Natural killer cell (primary cell): ENCODE data around the gene CCR6. TPM values are rescaled to one million over a fixed set of nuclear protein-coding genes. Genes with fewer than 3 reads are reported as not detected.

Experiments
- ATAC-seq, 3 donors: fragments of 150-1000 bp in 2 of 3; fragments of 200-7000 bp in 1 of 3; cut with Tn5 transposase; 1 replicate in 1 of 3; 2 replicates in 2 of 3; pipeline ENCODE4 v1.10.0; 2021; ENCODE audit warnings: mild to moderate bottlenecking in 2 of 3, moderate library complexity in 2 of 3
- DNase-seq, 2 donors: peaks; one replicate each; pipeline versions ENCODE4 v3.0.0 to v3.0.0-alpha.2; 2013 to 2021; ENCODE audit warnings: mixed read lengths in 1 of 2
- H3K27ac ChIP-seq: one replicate; pipeline ENCODE4 v1.5.1; 2013; ENCODE audit warnings: mild to moderate bottlenecking, low read length
- H3K27me3 ChIP-seq: one replicate; pipeline ENCODE4 v1.6.1; 2013; ENCODE audit warnings: low read length; ENCODE audit not compliant: control insufficient read depth, insufficient read depth
- H3K36me3 ChIP-seq: one replicate; pipeline ENCODE4 v1.6.1; 2013; ENCODE audit warnings: low read length; ENCODE audit not compliant: control insufficient read depth, insufficient read depth
- H3K4me1 ChIP-seq: one replicate; pipeline ENCODE4 v1.6.1; 2013; ENCODE audit warnings: low read length; ENCODE audit not compliant: control insufficient read depth, insufficient read depth
- H3K4me3 ChIP-seq: one replicate; pipeline ENCODE4 v1.5.1; 2013; ENCODE audit warnings: low read length
- H3K9me3 ChIP-seq: one replicate; pipeline ENCODE4 v1.6.1; 2013; ENCODE audit warnings: low read length; ENCODE audit not compliant: control insufficient read depth, insufficient read depth
- H3K27ac Mint-ChIP-seq, 2 donors: one replicate each; pipeline ENCODE4 v1.8.0; 2022; ENCODE audit warnings: mild to moderate bottlenecking in 2 of 2, mixed read lengths in 2 of 2, moderate library complexity in 1 of 2
- H3K27me3 Mint-ChIP-seq, 2 donors: one replicate each; pipeline ENCODE4 v1.8.0; 2022; ENCODE audit warnings: low read depth in 2 of 2, mixed read lengths in 2 of 2
- H3K36me3 Mint-ChIP-seq: one replicate; pipeline ENCODE4 v1.8.0; 2022; ENCODE audit warnings: mixed read lengths
- H3K4me1 Mint-ChIP-seq, 2 donors: one replicate each; pipeline ENCODE4 v1.8.0; 2022; ENCODE audit warnings: mixed read lengths in 2 of 2
- H3K4me3 Mint-ChIP-seq: one replicate; pipeline ENCODE4 v1.8.0; 2022; ENCODE audit warnings: mild to moderate bottlenecking, moderate library complexity, mixed read lengths
- H3K9me3 Mint-ChIP-seq, 2 donors: one replicate each; pipeline ENCODE4 v1.8.0; 2022; ENCODE audit warnings: mixed read lengths in 2 of 2
- WGBS: methylation state at CpG from one replicate; pipeline ENCODE4 v1.1.7; 2013; ENCODE audit warnings: missing lambda C conversion rate; ENCODE audit not compliant: insufficient coverage; 5-methylcytosine and 5-hydroxymethylcytosine counted together
- intact Hi-C: fragments of 100-400 bp; cut with micrococcal nuclease; formaldehyde crosslinking; loops from one replicate; pipeline ENCODE4 v1.14.2; 2022
- total RNA-seq, 4 donors: library from RNA; stranded (reverse); fragments of 120-200 nt in 1 of 4; gene quantifications; one replicate each; pipeline versions ENCODE4 v1.2.3 to v1.2.4, GENCODE V29; 2013 to 2022
- TF ChIP-seq, protein P1 (sequence below): fragments of 200-600 bp; IDR thresholded peaks from one replicate; pipeline ENCODE4 v1.8.0; 2022; ENCODE audit warnings: antibody characterized with exemption

The CCR6 gene
- total RNA-seq, 3 donors from 2014 or later (not counting 1 experiment from before 2014, with no cell fraction given) = 0.23 TPM; not detected in 2

DNA sequence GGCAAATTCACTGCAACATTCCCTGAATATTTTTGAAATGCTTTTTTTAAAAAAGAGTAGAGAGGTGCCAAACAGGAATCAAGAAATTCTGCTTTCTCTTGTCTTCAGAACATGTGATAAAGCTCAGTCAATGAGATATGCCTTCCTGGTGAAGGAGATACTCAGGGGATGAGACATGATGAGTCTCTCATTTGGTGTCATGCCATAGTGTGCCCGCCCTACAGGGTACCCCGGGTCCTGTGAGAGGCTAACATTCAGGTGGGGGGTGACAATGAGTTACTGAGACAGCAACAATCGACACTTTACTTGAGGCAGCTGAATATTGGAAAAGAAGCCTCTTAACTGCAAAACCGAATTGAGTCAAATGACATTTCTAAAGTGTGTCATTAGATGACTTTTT lies 6.7 kb downstream of the CCR6 start:
- H3K4me3 ChIP-seq = no peak overlapping the region
- peaks cover 20 to 22% of the 10 kb centered on the region in 2 donors for H3K4me1 Mint-ChIP-seq
- TF ChIP-seq, protein P1, sequence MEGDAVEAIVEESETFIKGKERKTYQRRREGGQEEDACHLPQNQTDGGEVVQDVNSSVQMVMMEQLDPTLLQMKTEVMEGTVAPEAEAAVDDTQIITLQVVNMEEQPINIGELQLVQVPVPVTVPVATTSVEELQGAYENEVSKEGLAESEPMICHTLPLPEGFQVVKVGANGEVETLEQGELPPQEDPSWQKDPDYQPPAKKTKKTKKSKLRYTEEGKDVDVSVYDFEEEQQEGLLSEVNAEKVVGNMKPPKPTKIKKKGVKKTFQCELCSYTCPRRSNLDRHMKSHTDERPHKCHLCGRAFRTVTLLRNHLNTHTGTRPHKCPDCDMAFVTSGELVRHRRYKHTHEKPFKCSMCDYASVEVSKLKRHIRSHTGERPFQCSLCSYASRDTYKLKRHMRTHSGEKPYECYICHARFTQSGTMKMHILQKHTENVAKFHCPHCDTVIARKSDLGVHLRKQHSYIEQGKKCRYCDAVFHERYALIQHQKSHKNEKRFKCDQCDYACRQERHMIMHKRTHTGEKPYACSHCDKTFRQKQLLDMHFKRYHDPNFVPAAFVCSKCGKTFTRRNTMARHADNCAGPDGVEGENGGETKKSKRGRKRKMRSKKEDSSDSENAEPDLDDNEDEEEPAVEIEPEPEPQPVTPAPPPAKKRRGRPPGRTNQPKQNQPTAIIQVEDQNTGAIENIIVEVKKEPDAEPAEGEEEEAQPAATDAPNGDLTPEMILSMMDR = no peak
- DNase-seq = no peak
- peak overlapping the region; percentile 41 to 57 for H3K27ac Mint-ChIP-seq
- no peaks in the 10 kb centered on the region for H3K27me3 ChIP-seq
- peaks cover 42% of the 10 kb centered on the region for H3K4me1 ChIP-seq
- peak overlapping the region; percentile 66 for H3K27ac ChIP-seq
- no peaks in the 10 kb centered on the region for H3K36me3 ChIP-seq
- H3K9me3 Mint-ChIP-seq = no peaks in the 10 kb centered on the region
- WGBS = 74% methylated on average over 4 of the region's 4 CpGs
- ATAC-seq = no peak
- H3K27me3 Mint-ChIP-seq = peaks cover 0 to 3% of the 10 kb centered on the region in 2 donors
- H3K9me3 ChIP-seq = no peaks in the 10 kb centered on the region
- intact Hi-C loops = no loop called here
- H3K4me3 Mint-ChIP-seq = no peak overlapping the region
- no peaks in the 10 kb centered on the region for H3K36me3 Mint-ChIP-seq

GRCh38 chr6:167130008-167130677 lies 7.2 kb downstream of the CCR6 start:
- Mint-ChIP-seq H3K27ac (peak overlapping the region; percentile 41 to 57), H3K9me3 (no peaks in the 10 kb centered on the region), H3K4me1 (peaks cover 20 to 22% of the 10 kb centered on the region in 2 donors), H3K36me3 (no peaks in the 10 kb centered on the region), H3K4me3 (peak overlapping the region; percentile 7), H3K27me3 (peaks cover 0 to 3% of the 10 kb centered on the region in 2 donors)
- Histone ChIP-seq H3K4me3 (no peak overlapping the region), H3K27ac (peak overlapping the region; percentile 66), H3K27me3 (no peaks in the 10 kb centered on the region), H3K9me3 (no peaks in the 10 kb centered on the region), H3K4me1 (peaks cover 42% of the 10 kb centered on the region), H3K36me3 (no peaks in the 10 kb centered on the region)
- TF ChIP-seq, protein P1 = no peak
- DNase-seq (peak in 1 of 2 donors; percentile 52), ATAC-seq (peak; percentile 84 to 97 (median 84))
- intact Hi-C loops = no loop called here
- WGBS = 18% methylated on average over 6 of the region's 6 CpGs

DNA sequence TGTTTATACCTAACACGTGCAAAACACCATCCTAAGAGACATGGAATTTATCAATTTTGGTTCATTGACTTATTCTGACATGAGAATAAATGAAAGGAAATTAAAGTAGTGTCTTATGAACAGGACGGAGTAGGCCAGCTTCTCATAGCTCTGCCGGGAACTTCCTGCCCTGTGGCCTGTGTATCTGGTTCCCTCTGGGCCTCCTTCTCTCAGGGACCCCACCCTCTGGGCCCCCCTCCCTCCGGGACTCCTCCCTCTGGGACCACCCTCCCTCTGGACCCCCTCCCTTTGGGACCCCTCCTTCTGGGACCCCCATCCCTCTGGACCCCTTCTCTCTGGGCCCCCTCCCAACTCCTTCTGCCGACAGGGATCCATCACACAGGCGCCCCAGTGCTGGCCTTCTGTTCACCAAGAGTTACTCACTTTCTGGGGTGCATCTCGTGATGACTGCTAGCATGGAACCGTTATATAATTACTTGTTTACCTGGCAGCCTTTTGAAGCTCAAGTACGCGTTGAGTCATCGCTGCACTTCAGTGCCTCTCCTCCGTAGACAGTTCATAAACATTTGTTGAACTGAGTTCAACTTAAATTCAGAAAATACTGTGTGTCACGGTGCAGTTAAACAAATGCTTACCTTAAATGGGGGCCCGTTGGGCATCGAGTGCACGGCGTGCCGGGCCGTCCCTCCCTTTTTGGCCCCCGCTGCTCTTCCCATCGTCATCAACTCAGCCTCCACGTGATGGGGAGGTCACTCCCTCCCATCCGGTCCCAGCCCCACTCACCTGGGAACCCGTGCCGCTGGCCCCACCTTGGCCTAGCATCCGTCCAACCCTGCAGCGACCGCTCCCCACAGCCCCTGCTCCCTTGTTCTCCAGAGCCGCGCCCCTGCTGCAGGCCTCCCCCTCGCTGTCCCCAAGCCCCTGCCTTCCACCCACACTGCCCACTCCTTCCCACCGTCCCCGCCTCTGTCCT lies 8.1 kb downstream of the CCR6 start:
- Mint-ChIP-seq H3K4me1 (peaks cover 20 to 22% of the 10 kb centered on the region in 2 donors), H3K27ac (peak overlapping the region in 1 of 2 donors; percentile 57), H3K9me3 (no peaks in the 10 kb centered on the region), H3K4me3 (no peak overlapping the region), H3K27me3 (peaks cover 3% of the 10 kb centered on the region in 2 donors), H3K36me3 (no peaks in the 10 kb centered on the region)
- peak in 1 of 3 donors; percentile 28 for ATAC-seq
- no peaks in the 10 kb centered on the region for H3K9me3 ChIP-seq
- intact Hi-C loops = no loop called here
- peak overlapping the region; percentile 66 for H3K27ac ChIP-seq
- TF ChIP-seq, protein P1 = no peak
- WGBS = 80% methylated on average over 31 of the region's 33 CpGs
- H3K27me3 ChIP-seq = no peaks in the 10 kb centered on the region
- H3K36me3 ChIP-seq = no peaks in the 10 kb centered on the region
- no peak overlapping the region for H3K4me3 ChIP-seq
- peak in 1 of 2 donors; percentile 32 for DNase-seq
- H3K4me1 ChIP-seq = peaks cover 39% of the 10 kb centered on the region
